Measurements from ENCODE around the gene GHR.

The GHR gene

DNA sequence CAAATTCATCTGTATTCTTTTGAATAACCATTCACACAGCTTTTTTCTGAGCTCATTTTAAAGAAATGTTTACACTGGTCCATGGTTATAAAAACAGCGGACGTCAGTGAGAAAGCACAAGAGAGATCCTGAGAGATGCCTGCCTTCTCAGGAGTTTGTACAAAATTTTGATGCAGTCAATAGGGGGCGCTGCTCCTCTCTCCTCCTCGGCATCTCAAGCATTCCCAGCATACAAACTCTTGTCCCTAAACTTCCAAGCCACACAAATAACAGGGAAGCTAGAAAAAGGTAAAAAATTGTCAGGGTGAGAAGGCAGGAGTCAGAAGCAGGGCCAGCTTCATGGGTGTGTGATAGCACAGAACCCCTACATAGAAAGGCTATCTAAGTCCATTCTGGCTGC, 322.2 kb downstream of the GHR start:
- DNase-seq = no peak

- DNase-seq = no peak
Measured at GRCh38 chr5:42745856-42746255, 322.6 kb downstream of the GHR start.

DNA sequence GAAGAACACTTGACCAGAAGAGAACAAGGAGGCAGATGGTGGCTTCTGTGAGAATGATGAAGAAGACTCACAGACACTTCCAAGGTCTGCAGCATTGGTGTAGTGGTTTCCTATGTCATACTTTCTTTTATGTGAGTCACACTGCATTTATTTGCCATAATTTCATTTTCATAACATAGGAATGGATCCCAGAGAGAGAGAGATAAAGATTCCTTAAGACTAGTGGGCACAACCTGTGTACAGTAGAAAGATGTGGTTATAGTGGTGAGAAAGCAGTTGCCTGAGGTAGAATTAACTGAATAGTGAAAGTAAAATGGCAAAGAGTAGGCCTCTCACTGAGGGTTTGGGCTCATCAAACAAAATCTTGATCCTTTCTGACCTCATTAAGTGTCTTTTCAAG, 325.8 kb downstream of the GHR start:
- no peak for DNase-seq

- no peak for DNase-seq
Measured at GRCh38 chr5:42750507-42750906, 327.3 kb downstream of the GHR start.

- DNase-seq = no peak
Measured at GRCh38 chr5:42751044-42751443, 327.8 kb downstream of the GHR start.

DNA sequence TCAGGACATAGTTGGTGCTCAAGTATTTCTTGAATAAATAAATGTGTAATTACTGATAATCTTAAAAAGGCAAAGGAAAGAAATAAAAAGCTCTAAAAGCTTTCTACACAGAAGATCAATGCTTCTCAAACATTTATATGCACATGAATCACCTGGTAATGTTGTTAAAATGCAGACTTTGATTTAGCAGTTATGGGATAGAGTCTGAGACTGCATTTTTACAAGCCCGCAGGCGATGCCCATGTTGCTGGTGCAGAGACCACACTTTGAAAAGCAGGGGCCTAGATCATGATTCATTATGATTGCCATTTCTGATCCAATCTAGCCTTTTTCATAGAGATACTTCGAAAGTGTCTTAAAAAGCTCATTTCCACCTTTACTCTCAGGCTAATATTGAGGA, 329.9 kb downstream of the GHR start:
- no peak for DNase-seq

- DNase-seq = peak; percentile 52
Measured at GRCh38 chr5:42756606-42757601, 333.7 kb downstream of the GHR start, which contains the start of gene CCDC152. Gene CCDC152 (plus strand): TSS chr5:42756818. CDS start chr5:42759122, 2,304 bp downstream.

DNA sequence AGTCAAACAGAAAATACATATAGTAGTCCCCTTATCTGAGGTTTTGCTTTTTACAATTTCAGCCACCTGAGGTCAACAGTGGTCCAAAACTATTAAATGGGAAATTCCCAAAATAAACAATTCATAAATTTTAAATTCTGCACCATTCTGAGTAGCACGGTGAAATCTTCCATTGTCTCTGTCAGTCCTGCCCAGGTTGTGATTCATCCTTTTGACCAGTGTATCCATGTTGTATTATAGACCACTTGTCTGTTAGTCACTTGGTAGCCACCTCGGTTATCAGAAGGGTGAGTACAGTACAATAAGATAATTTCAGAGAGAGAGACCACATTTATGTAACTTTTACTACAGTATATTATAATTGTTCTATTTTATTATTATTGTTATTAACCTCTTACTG, 336.2 kb downstream of the GHR start:
- no peak for DNase-seq

DNA sequence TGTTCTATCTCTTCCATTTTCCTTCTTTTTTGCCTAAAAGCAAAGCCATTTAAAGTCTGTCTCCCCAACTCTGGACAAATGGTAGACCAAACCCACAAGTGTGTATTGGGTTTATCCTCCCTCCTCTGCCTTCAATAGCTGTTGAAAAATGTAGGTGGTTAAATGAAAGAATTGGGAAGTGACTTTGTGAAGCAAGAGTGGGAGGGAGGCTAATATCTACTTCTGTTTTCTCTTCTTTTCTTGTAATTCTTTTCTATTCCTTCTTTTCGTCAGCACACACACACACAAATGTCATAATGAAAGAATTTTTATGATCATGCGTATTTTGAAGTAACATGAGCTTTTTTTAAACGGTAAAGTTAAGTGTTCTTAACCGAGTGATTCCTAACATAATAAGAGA, 337.2 kb downstream of the GHR start:
- no peak for DNase-seq

GRCh38 chr5:42761791-42762190, 338.6 kb downstream of the GHR start:
- DNase-seq = no peak

DNA sequence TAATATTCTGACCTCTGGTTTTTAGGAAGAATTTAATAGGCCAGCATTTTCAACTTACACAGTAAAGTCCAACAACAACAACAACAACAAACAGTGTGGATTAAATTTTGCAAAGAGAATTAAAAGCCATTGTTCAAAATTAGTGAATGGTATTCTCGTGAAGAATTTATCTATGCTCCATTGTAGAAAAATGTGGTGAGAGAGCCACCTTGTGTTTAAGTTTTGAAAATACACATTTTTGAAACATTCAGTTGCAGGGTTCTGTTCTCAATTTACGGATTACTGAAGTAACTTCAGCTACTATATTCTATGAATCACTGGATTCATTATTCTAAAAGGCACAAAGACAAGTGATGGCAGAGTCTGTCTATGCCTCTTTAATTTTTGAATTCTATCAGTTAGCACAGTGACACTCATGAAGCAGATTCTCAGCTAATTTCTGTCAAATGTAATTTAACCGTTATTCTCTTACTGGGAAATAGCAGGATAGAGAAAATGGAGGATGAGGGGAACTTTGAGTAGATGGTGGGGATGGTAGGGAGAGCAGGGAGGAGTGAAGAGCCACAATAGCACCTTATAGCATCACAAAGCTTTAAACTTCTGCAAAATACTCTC, 344.4 kb downstream of the GHR start:
- DNase-seq = no peak

GRCh38 chr5:42768106-42768504, 344.9 kb downstream of the GHR start:
- DNase-seq = no peak

GRCh38 chr5:42770003-42770402, 346.8 kb downstream of the GHR start:
- DNase-seq = no peak
